ENCODE measurements around the gene AKAP7.

DNA sequence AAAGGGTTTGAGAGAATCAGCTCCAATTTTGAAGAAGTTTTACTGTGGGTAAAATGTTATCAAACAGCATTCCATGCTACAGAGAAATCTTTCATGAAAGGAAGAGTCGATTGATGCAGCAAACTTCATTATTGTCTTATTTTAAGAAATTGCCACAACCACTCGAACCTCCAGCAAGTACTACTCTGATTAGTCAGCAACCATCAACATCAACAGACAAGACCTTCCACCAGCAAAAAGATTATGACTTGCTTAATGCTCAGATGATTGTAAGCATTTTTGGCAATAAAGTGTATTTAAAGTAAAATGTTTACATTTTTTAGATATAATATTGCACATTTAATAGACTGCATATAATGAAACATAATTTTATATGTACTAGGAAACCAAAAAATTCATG is 87.5 kb downstream of the AKAP7 start:
- TF ChIP-seq, protein P1, sequence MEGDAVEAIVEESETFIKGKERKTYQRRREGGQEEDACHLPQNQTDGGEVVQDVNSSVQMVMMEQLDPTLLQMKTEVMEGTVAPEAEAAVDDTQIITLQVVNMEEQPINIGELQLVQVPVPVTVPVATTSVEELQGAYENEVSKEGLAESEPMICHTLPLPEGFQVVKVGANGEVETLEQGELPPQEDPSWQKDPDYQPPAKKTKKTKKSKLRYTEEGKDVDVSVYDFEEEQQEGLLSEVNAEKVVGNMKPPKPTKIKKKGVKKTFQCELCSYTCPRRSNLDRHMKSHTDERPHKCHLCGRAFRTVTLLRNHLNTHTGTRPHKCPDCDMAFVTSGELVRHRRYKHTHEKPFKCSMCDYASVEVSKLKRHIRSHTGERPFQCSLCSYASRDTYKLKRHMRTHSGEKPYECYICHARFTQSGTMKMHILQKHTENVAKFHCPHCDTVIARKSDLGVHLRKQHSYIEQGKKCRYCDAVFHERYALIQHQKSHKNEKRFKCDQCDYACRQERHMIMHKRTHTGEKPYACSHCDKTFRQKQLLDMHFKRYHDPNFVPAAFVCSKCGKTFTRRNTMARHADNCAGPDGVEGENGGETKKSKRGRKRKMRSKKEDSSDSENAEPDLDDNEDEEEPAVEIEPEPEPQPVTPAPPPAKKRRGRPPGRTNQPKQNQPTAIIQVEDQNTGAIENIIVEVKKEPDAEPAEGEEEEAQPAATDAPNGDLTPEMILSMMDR (IDR thresholded peaks at IDR 0.05), result no peak
- TF ChIP-seq POLR2A (IDR thresholded peaks at IDR 0.05; ENCODE audit: low read depth), result no peak
- no peak for TF ChIP-seq POLR2AphosphoS5 (IDR thresholded peaks at IDR 0.05)
- no peak for TF ChIP-seq EP300 (IDR thresholded peaks at IDR 0.05)
